OCI-LY7 (cell line): ENCODE results near the gene CCDC13. TPM values are rescaled to one million over a fixed set of nuclear protein-coding genes. Genes with fewer than 3 reads are reported as not detected.

Source experiments
- BruUV-seq: library from RNA; stranded (reverse); fragments of 400-500 nt; replicated peaks from 2 replicates; lab custom pipeline; 2021; lab: Mats Ljungman, UMichigan
- CTCF ChIA-PET: fragments of 300-600 bp; sonication (Branson Sonifier 250); formaldehyde crosslinking; loops from one replicate; lab custom pipeline; 2022; ENCODE audit warnings: antibody characterized with exemption; ENCODE audit not compliant: unreplicated experiment; lab: Charles Lee
- POLR2A ChIA-PET: fragments of 300-600 bp; sonication (Branson Sonifier 250); formaldehyde crosslinking; loops from one replicate; lab custom pipeline; 2022; ENCODE audit warnings: antibody characterized with exemption; lab: Charles Lee
- DNase-seq: peaks from one replicate; pipeline ENCODE4 v3.0.0-alpha.2; 2015; ENCODE audit warnings: low spot score
- H2AFZ ChIP-seq: fragments of 200-600 bp; sonication (generic), shearing (Covaris generic); 2 replicates; pipeline ENCODE4 v1.6.1; 2014; ENCODE audit warnings: mild to moderate bottlenecking, antibody characterized with exemption, low read length, moderate library complexity
- H3K27ac ChIP-seq: fragments of 200-600 bp; sonication (generic); 2 replicates; pipeline ENCODE4 v1.5.1; 2014; ENCODE audit warnings: mixed run types, low read depth, mild to moderate bottlenecking, moderate library complexity, low read length, inconsistent platforms; ENCODE audit not compliant: poor library complexity, severe bottlenecking
- H3K36me3 ChIP-seq: fragments of 200-600 bp; sonication (generic); 2 replicates; pipeline ENCODE4 v1.6.1; 2014; ENCODE audit warnings: mild to moderate bottlenecking, antibody characterized with exemption, low read length, moderate library complexity, mixed read lengths; ENCODE audit not compliant: insufficient read depth
- H3K4me1 ChIP-seq: fragments of 200-600 bp; sonication (generic); 2 replicates; pipeline ENCODE4 v1.5.1; 2014; ENCODE audit warnings: mild to moderate bottlenecking, low read length; ENCODE audit not compliant: insufficient read depth, poor library complexity, severe bottlenecking
- H3K4me2 ChIP-seq: fragments of 200-600 bp; sonication (generic); 2 replicates; pipeline ENCODE4 v1.6.1; 2014; ENCODE audit warnings: mild to moderate bottlenecking, low read length
- H3K4me3 ChIP-seq: fragments of 200-600 bp; sonication (generic); 2 replicates; pipeline ENCODE4 v1.5.1; 2014; ENCODE audit warnings: mild to moderate bottlenecking, low read depth, low read length; ENCODE audit not compliant: poor library complexity, severe bottlenecking
- H3K79me2 ChIP-seq: fragments of 200-600 bp; sonication (generic); 2 replicates; pipeline ENCODE4 v1.6.1; 2016; ENCODE audit warnings: low read depth, mild to moderate bottlenecking, low read length, moderate library complexity, mixed read lengths; ENCODE audit not compliant: insufficient read depth
- H3K9me2 ChIP-seq: fragments of 200-600 bp; sonication (generic); 2 replicates; pipeline ENCODE4 v1.6.1; 2016; ENCODE audit warnings: mild to moderate bottlenecking, low read length, mixed read lengths; ENCODE audit not compliant: insufficient read depth
- H3K9me3 ChIP-seq: fragments of 200-600 bp; sonication (generic); 2 replicates; pipeline ENCODE4 v1.6.1; 2014; ENCODE audit warnings: mild to moderate bottlenecking, mixed run types, low read length, mixed read lengths
- H4K20me1 ChIP-seq: fragments of 200-600 bp; sonication (generic); 2 replicates; pipeline ENCODE4 v1.6.1; 2014; ENCODE audit warnings: mild to moderate bottlenecking, antibody characterized with exemption, low read length, moderate library complexity, mixed read lengths; ENCODE audit not compliant: insufficient read depth
- EZH2phosphoT487 ChIP-seq: fragments of 200-600 bp; sonication (generic); IDR thresholded peaks from 2 replicates; pipeline ENCODE4 v1.6.1; 2018; ENCODE audit warnings: low read depth, borderline replicate concordance, mild to moderate bottlenecking, mixed run types, antibody characterized with exemption, low read length, moderate library complexity, mixed read lengths
- intact Hi-C: fragments of 100-400 bp; cut with micrococcal nuclease; formaldehyde crosslinking; loops from one replicate; pipeline ENCODE4 v1.10.0; 2022; ENCODE audit not compliant: unreplicated experiment
- total RNA-seq, 2 experiments: library from RNA; depleted of rRNA in 1 of 2; stranded (reverse); fragments of >200 nt in 1 of 2; shearing (Covaris generic) in 1 of 2; gene quantifications; 2 replicates each; pipeline ENCODE4 v1.2.3, GENCODE V29; 2014 to 2022
- TF ChIP-seq, protein P1 (sequence below): fragments of 200-600 bp; sonication (generic); conservative IDR thresholded peaks from 2 replicates; pipeline ENCODE4 v1.5.1; 2014; ENCODE audit warnings: mild to moderate bottlenecking, antibody characterized with exemption, low read length, moderate library complexity, mixed read lengths

The CCDC13 gene
- total RNA-seq, 2 experiments from 2014 or later, result 1.4 TPM; not detected in 1

- Histone ChIP-seq H3K4me3 (no peak within 1 kb of the TSS), H4K20me1 (no peaks in the 10 kb centered on the region), H3K27ac (no peak within 1 kb of the TSS), H3K4me2 (no peak within 1 kb of the TSS), H3K9me3 (no peaks in the 10 kb centered on the region), H3K79me2 (no peaks in the 10 kb centered on the region), H3K9me2 (no peaks in the 10 kb centered on the region), H2AFZ (no peak within 1 kb of the TSS), H3K4me1 (peaks cover 7% of the 10 kb centered on the region), H3K36me3 (no peaks in the 10 kb centered on the region)
- DNase-seq, result no peak
- CTCF ChIA-PET, result no interaction called here
- TF ChIP-seq, protein P1, sequence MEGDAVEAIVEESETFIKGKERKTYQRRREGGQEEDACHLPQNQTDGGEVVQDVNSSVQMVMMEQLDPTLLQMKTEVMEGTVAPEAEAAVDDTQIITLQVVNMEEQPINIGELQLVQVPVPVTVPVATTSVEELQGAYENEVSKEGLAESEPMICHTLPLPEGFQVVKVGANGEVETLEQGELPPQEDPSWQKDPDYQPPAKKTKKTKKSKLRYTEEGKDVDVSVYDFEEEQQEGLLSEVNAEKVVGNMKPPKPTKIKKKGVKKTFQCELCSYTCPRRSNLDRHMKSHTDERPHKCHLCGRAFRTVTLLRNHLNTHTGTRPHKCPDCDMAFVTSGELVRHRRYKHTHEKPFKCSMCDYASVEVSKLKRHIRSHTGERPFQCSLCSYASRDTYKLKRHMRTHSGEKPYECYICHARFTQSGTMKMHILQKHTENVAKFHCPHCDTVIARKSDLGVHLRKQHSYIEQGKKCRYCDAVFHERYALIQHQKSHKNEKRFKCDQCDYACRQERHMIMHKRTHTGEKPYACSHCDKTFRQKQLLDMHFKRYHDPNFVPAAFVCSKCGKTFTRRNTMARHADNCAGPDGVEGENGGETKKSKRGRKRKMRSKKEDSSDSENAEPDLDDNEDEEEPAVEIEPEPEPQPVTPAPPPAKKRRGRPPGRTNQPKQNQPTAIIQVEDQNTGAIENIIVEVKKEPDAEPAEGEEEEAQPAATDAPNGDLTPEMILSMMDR, result no peak
- no peak for TF ChIP-seq EZH2phosphoT487
- POLR2A ChIA-PET, result interaction anchor here (0.8 kb wide), 1 partner anchor 14 kb away, joined by 3 read pairs; no protein-coding TSS in a partner anchor
- intact Hi-C loops, result no loop called here
- BruUV-seq, result no TSS peak
These were observed 36.1 kb upstream of the CCDC13 start, which contains the start of gene ACKR2 for GRCh38 chr3:42809202-42809601. Gene ACKR2, plus strand, starts transcription at chr3:42809445. Its CDS starts 55,058 bp downstream, at chr3:42864503.

- H3K4me3 ChIP-seq, result no peak overlapping the region
- intact Hi-C loops, result no loop called here
- H2AFZ ChIP-seq, result no peak overlapping the region
- peaks cover 9% of the 10 kb centered on the region for H3K4me1 ChIP-seq
- peaks cover 7% of the 10 kb centered on the region; the same call in 1 of the 2 replicates for H4K20me1 ChIP-seq
- H3K27ac ChIP-seq, result no peak overlapping the region
- H3K9me3 ChIP-seq, result no peaks in the 10 kb centered on the region
- no peak for DNase-seq
- ChIA-PET CTCF (no interaction called here), POLR2A (interaction anchor here (0.6 kb wide), 2 partner anchors 11 to 24 kb away, joined by 3 to 6 read pairs; no protein-coding TSS in a partner anchor)
- H3K79me2 ChIP-seq, result peaks cover 11% of the 10 kb centered on the region
- H3K9me2 ChIP-seq, result no peaks in the 10 kb centered on the region
- TF ChIP-seq, protein P1, result no peak
- no peak for TF ChIP-seq EZH2phosphoT487
- no TSS peak for BruUV-seq
- H3K36me3 ChIP-seq, result no peaks in the 10 kb centered on the region; the same call in 1 of the 2 replicates
- H3K4me2 ChIP-seq, result no peak overlapping the region
These were observed 34.9 kb upstream of the CCDC13 start for GRCh38 chr3:42807929-42808328.

GRCh38 chr3:42805141-42805821, 32.2 kb upstream of the CCDC13 start:
- Histone ChIP-seq H3K4me2 (peak overlapping the region; percentile 84), H3K9me2 (no peaks in the 10 kb centered on the region), H3K4me1 (peaks cover 26% of the 10 kb centered on the region), H3K4me3 (peak overlapping the region; percentile 93), H3K79me2 (peaks cover 38% of the 10 kb centered on the region), H3K9me3 (no peaks in the 10 kb centered on the region), H4K20me1 (peaks cover 8% of the 10 kb centered on the region; the same call in 1 of the 2 replicates), H3K27ac (no peak overlapping the region), H3K36me3 (peaks cover 22% of the 10 kb centered on the region), H2AFZ (peak overlapping the region; percentile 98)
- ChIA-PET CTCF (no interaction called here), POLR2A (interaction anchor here (0.6 kb wide), 1 partner anchor 25 kb away, joined by 3 read pairs; no protein-coding TSS in a partner anchor)
- no peak for DNase-seq
- intact Hi-C loops, result no loop called here
- BruUV-seq, result no TSS peak
- TF ChIP-seq EZH2phosphoT487, result no peak
- TF ChIP-seq, protein P1, result no peak
